Activated naive CD8-positive, alpha-beta T cell treated with anti-CD3 and anti-CD28 coated beads, Interleukin-2, amount 50 U/mL, for 16 hours (primary cell): ENCODE measurements around the gene COX6B2.
"Not testable (repeated sequence)": the region's sequence is repeated elsewhere in the genome, so short reads cannot be mapped to it uniquely, and the experiment has no call there.

ENCODE experiments used
- DNase-seq: peaks from one replicate; pipeline ENCODE4 v3.0.0-alpha.2; 2020; ENCODE audit warnings: low read depth, low spot score

Gene COX6B2

GRCh38 chr19:55341595-55342531 is 12.7 kb downstream of the COX6B2 start:
- no peak for DNase-seq

DNA sequence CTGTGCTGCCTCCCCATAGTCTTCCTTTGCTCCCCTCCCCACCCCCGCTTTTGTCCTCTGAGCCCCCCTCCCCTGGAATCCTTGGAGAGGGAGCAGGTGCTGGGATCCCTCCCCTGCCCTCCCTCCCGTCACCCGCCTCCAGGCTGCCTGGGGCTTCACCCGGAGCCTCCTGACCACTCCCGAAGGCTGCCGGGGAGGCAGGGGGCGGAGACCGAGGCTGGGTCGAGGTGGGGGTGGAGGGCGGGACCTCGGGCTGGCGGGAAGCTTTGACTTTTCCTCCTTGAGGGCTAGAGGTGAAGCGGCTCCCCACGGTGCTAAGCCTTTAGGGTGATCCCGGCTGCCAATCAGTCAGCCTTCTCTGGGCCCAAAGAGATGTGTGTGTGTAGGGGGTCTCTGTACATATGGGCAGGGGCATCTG is 13.3 kb downstream of the COX6B2 start:
- no peak for DNase-seq

GRCh38 chr19:55340784-55341147 is 13.8 kb downstream of the COX6B2 start:
- no peak for DNase-seq

- no peak for DNase-seq
Observed at GRCh38 chr19:55339889-55340783, 14.4 kb downstream of the COX6B2 start.

DNA sequence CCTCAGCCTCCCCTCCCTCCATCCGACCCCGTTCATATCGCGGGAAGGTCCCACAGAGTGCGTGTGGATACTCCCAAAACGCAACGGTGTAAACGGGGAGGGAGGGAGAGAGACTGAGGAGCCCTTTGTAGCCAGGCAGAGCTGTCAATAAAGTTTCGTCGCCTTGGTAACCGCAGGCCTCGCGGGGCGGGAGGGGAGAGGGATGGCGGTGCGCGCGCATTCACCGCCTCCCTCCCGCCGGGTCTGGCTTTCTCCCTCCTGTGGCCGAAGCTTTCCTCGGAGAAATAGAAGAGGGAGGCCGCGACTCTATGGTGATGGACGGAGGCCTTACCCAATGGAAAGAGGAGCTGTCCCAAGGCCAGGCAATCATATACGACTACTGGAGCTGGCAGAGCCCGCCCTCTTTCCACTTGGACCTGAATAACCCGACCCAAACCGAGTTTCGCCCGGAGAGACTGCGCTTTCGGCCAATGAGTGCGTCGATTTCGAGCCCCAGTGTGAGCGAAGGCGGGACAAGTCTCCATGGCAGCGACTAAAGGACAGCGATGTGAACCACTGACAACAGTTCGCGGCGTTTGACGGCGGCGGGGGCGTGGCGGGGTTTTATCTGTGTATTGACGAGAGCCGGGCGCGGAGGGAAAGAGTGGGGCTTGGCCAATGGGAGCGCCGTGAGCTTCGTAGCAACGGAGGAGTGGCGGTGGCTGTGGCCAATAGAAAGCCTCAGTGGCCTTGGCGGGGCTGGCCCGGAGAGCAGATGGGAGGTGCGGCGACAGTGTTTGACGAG is 15.2 kb downstream of the COX6B2 start, which contains the start of gene KMT5C:
Gene KMT5C, plus strand, starts transcription at position 772 of the 784 bp plus-strand sequence. CDS start 2,061 bp downstream, outside the sequence.
- DNase-seq, result peak; percentile 100

- no peak for DNase-seq
Observed at GRCh38 chr19:55336101-55336500, 18.4 kb downstream of the COX6B2 start.

GRCh38 chr19:55333870-55334269 is 20.6 kb downstream of the COX6B2 start:
- no peak for DNase-seq

DNA sequence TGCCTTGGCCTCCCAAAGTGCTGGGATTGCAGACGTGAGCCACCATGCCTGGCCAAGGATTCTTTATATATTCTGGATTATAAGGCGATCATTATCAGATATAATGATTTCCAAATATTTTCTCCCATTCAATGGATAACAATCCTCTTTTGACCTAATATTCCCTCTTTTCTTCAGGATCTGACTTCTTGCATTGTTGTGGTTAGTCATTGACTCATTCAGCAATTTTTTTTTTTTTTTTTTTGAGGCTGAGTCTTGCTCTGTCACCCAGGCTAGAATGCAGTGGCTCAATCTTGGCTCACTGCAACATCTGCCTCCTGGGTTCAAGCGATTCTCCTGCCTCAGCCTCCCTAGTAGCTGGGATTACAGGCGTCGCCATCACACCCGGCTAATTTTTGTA is 24.7 kb downstream of the COX6B2 start:
- DNase-seq, result not testable (repeated sequence)

GRCh38 chr19:55328774-55329318 is 25.7 kb downstream of the COX6B2 start:
- DNase-seq, result not testable (repeated sequence)

DNA sequence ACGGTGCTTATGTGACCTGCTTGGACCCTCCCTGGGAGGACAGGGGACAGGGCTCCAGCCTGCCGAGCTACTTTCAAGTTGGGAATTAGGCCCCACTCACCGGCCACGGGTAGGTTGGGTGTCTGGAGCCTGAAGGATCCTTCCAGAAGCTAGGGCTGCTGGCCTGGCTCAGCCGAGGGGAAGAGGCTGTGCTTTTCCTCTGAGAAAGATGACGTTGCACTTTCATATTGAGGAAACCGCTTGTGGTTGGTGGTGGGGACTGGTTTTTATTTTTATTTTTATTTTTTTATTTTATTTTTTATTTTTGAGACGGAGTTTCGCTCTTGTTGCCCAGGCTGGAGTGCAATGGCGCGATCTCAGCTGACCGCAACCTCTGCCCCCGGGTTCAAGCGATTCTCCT is 29.3 kb downstream of the COX6B2 start, which contains the start of gene TMEM150B:
Gene TMEM150B, minus strand, starts transcription at position 170 of the 400 bp plus-strand sequence. CDS start 4,305 bp downstream, outside the sequence.
- no peak for DNase-seq

DNA sequence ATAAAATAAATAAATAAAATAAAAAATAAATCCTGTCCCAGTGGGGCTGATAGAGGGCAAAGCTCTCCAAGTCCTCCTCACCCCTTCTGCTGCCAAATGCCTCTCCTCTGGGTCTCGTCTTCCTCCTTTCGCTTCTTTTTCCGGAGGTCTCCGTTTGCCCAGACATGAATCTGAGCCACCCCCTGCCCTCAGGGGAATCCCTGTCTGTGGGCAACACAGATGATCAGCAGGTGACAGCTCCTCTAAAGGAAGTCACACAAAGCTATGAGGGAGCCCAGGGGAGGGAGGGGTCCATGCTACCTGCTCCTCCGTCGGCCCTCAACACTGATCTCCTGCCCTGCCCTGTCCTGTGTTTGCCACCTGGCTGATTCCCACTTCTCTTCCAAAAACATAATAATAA is 29.9 kb downstream of the COX6B2 start:
- DNase-seq, result no peak

DNA sequence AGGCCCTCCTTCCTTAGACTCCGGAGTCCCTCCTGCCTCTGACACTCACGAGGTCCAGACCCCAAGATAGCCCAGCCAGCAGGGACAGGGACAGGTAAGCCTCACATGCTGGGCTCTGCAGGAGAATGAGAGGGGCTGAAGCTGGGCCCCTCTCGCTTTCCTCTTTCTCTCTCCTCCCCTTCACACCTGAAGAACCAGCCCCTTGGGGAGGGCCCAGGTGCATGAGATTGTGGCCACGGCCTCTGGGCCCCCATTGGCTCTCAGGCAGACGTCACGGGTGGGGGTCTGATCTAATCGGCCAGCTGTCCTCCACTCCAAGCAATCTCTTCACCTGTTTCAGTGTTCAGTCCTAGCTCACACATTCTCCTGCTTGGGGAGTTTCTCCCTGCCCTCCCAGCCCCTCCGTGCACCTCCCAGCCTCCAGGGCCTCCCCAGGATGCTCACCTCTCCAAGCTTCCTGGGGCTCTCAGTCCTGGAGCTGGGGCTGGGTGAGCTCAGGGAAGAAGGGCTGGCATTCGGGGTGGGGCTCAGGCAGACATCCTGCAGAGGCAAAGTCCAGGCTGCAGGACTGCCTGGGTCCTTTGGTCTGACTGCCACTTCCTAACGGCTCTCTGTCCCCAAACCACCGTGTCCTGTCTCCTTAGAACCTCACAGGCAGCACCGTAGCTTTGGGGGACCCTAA is 32.2 kb downstream of the COX6B2 start:
- DNase-seq, result no peak

- DNase-seq, result no peak
Observed at GRCh38 chr19:55321466-55322137, 32.9 kb downstream of the COX6B2 start.

GRCh38 chr19:55320844-55321419 is 33.6 kb downstream of the COX6B2 start:
- DNase-seq, result no peak

DNA sequence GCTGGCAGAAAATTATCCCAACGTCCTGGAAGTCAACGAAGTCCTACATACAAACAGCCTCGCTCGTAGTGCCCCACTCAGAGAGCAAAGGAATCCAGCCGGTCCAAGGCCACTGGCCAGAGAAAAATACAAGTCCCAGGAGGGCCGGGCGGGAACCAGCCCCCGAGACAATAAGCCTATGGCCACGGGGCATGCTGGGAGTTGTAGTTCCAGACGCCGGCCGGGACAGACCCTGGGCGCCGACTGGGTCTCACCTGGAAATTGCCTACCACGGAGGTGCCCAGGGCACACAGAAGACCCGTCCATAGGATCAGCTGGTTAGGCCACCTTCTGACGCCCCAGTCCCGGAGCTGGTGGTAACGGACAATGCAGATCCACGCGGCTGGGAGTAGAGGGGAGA is 34.7 kb downstream of the COX6B2 start:
- DNase-seq, result no peak

- DNase-seq, result no peak
Observed at GRCh38 chr19:55316646-55317045, 37.9 kb downstream of the COX6B2 start.

DNA sequence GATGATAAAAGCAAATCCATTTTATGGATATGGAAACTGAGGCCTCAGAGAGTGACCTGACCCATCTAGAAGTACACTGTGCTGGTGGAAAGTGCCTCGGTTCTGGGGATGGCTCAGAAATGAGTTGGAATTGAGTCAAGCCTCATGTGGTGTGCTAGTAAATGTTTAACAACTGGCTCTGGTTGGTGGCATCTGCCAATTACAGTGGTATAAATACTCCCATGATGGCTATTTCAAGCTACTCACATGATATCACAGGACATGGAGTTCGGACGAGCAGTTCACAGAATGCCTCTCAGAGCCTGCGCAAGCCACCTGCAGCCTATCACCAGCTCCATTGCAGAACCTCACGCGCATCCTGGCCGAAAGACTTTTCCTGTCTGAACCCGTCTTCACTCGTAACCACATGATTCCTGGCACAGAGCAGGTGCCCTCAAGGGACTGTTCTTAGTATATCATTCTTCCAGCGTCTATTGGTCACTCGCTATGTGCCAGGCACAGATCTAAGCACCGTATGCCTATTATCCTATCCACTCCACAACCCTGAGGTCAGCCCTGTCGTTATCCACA is 38.5 kb downstream of the COX6B2 start:
- DNase-seq, result no peak

- DNase-seq, result no peak
Observed at GRCh38 chr19:55314396-55314795, 40.1 kb downstream of the COX6B2 start.
